GM13977 (cell line): ENCODE data around the gene PRTFDC1.

Experiments
- DNase-seq: peaks from one replicate; pipeline ENCODE4 v3.0.0; 2012; ENCODE audit warnings: low spot score
- in situ Hi-C: fragments of 300-500 bp; cut with MboI; formaldehyde crosslinking; loops from one replicate; pipeline ENCODE4 v1.12.0; 2022; ENCODE audit warnings: low sequenced_read_pairs, low pct_unique_long_range_greater_than_20kb, mixed read lengths, inconsistent platforms; ENCODE audit not compliant: unreplicated experiment
- TF ChIP-seq, protein P1 (sequence below): IDR thresholded peaks from 2 replicates; pipeline ENCODE4 v1.5.1; 2012; ENCODE audit warnings: mild to moderate bottlenecking, control low read depth; ENCODE audit not compliant: insufficient read depth; ENCODE audit errors: extremely low read depth, missing control alignments

The PRTFDC1 gene

DNA sequence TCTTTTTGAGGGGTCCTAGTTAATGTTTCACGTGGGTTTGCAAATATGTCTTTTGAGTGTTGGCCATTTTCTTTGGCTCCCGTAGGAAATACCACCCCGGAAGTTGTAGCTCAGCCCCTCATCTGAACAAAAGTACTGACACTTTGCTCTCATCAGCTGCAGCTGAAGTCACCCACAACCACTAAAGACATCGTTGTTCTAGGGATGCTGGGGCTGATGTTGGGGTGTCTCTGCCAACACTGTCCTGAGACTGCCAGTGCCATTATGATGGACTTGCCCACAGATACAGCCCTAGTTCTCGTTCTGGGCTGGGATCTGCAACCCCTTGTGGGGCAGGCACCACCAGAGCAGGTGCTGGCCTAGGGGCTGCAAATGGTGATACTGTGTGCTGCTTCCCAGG is 146.1 kb downstream of the PRTFDC1 start:
- TF ChIP-seq, protein P1, sequence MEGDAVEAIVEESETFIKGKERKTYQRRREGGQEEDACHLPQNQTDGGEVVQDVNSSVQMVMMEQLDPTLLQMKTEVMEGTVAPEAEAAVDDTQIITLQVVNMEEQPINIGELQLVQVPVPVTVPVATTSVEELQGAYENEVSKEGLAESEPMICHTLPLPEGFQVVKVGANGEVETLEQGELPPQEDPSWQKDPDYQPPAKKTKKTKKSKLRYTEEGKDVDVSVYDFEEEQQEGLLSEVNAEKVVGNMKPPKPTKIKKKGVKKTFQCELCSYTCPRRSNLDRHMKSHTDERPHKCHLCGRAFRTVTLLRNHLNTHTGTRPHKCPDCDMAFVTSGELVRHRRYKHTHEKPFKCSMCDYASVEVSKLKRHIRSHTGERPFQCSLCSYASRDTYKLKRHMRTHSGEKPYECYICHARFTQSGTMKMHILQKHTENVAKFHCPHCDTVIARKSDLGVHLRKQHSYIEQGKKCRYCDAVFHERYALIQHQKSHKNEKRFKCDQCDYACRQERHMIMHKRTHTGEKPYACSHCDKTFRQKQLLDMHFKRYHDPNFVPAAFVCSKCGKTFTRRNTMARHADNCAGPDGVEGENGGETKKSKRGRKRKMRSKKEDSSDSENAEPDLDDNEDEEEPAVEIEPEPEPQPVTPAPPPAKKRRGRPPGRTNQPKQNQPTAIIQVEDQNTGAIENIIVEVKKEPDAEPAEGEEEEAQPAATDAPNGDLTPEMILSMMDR: no peak
- no peak for DNase-seq
- in situ Hi-C loops: no loop called here

DNA sequence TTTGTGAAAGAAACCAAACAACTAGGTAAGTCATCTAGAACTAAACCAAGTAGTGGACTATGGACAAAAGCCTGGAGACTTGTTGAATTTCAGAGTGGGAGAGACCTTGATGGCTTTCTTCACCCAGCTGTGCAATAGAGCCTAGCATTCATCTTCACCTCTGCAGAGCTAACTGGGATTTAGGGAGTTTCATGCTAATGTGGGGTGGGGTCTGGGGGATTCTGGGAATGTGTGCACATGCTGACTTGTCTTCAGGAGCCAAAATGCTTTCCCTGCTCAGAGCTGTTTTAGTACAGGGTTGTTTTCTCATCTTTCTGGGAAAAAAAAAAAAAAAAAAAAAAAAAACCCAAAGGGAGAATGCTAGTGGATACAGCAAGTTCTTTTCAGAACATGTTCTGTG is 147.4 kb downstream of the PRTFDC1 start:
- TF ChIP-seq, protein P1: no peak
- DNase-seq: no peak
- in situ Hi-C loops: no loop called here

DNA sequence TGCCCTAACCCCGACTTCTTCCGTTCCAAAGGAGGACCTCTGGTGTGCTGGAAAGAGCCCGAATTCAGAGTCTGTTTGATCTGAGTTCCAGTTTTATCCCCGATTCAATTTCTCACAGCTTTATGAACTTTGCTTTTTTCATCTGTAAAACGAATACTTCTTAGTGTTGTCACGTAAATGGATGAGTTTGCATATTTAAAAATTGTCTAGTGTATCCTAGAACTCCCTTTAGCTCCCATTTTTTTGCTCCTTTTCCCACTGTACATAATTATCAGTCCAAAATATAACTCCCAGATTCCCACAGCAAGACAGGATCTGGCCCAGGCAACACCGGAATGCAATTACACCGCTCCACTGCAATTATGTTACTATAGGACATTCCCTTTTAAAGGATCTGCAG is 148.0 kb downstream of the PRTFDC1 start:
- TF ChIP-seq, protein P1: no peak
- in situ Hi-C loops: no loop called here
- no peak for DNase-seq

DNA sequence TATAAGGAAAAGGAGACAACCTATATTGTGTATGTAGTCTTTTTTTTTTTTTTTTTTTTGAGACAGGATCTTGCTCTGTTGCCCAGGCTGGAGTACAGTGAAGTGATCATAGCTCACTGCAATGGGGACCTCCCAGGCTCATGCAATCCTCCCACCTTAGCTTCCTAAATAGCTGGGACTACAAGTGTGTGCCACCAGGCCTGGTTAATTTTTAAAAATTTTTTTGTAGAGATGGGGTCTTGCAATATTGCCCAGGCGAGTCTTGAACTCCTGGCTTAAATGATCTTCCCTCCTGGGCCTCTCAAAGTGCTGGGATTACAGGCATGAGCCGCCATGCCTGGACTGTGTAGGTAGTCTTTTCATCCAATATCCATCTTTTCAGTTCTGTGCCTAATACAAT is 150.0 kb downstream of the PRTFDC1 start:
- in situ Hi-C loops: no loop called here
- TF ChIP-seq, protein P1: no peak
- DNase-seq: no peak

DNA sequence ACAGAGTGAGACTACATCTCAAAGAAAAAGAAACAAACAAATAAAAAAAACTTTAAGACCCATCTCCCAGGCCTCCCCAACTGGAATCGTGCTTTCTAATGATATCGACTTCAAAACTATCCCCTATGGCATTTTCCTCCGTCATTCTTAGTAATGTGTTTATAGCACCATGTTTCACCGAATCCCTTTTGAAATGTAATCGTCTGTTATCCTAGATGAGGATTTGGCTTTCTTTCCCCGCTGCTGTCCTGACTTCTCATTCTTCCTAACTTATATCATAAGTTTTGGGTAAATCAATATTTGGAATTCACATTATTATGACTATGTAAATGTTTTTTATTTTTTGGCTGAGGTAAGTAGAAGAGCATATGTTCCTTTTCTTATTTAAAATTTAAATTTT is 151.5 kb downstream of the PRTFDC1 start:
- in situ Hi-C loops: no loop called here
- DNase-seq: no peak
- TF ChIP-seq, protein P1: no peak
